HL-60/S4 treated with retinoic acid at 250 ng/mL for 4 days and 3 days (cell line): ENCODE measurements around the gene KLHL18.
"Not testable (repeated sequence)": the region's sequence is repeated elsewhere in the genome, so short reads cannot be mapped to it uniquely, and the experiment has no call there.

Experiments used
- in situ Hi-C: fragments of 300-500 bp; cut with MboI; formaldehyde crosslinking; loops from 2 replicates; pipeline ENCODE4 v1.7.0; 2022; ENCODE audit warnings: low sequenced_read_pairs

Gene KLHL18

DNA sequence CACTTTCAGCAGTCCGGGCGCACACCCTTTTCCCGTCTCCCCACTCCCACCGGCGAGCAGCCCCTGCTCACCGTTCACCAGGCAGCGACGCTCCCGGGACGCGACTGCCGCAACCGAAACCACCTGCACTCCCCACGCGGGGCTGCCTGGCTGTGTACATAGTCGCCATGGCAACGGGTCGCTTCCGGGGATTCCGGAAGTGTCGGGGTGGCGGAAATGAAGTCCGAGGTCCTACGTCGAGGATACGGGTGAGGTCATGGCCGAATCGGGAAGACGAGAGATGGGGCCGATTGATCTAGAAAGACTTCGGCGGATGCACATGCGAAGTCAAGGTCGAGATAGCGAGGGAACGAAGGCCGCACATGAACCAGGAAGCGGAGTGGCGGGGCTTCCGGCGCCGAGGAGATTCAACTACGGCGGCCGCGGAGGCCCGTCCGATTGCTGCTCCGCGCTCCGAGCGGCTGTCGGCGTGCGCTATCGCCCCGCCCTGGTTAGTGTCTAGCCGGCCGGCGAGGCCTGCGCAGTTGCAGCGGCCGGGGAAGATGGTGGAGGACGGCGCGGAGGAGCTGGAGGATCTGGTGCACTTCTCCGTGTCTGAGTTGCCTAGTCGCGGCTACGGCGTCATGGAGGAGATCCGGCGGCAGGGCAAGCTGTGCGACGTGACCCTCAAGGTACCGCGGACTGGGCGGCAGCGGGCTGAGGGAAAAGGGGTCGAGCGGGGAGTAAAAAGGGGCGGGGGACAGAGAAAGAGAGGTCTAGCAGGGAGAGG, at the start of gene KLHL18, which contains the start of gene KIF9:
Gene KLHL18 (plus strand): TSS at position 521 of the 769 bp plus-strand sequence. CDS start 22 bp downstream, at position 543.
Gene KIF9 (minus strand): TSS at position 376 of the 769 bp plus-strand sequence. CDS start 5,425 bp downstream, outside the sequence.
- in situ Hi-C loops: no loop called here

DNA sequence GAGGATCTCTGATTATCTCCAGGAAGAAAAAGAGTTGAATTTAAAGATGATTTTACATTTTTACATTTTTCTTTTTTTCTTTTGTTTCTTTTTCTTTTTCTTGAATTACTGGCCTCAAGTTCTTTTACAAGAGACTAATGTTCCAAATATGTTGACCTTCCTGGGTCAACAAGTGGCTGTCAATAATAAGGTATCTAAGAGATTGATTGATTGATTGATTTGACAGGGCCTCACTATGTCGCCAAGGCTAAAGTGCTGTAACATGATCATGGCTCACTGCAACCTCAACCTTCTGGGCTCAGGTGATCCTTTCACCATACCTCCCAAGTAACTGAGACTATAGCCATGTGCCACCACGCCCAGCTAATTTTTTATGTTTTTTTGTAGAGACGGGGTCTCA, 44.7 kb upstream of the KLHL18 start:
- in situ Hi-C loops: no loop called here

DNA sequence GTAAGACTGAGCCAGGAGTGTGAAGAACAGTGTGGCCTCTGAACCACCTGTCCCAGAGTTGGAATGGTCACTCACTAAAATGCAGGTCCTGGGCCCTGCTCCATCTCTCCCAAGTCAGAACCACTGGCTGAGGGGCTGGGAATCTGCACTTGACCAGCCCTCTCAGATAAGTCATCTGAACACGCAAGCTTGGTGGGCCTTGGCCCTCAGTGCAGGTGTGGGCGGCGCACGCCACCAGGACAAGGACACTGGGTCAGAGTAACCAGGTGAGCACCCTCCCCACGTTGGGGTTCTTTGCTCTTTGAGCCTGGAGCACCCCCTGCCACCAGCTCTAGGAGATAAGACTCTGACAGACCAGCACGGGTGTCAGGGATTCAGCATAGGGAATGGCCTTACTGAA, 42.8 kb upstream of the KLHL18 start:
- in situ Hi-C loops: no loop called here

DNA sequence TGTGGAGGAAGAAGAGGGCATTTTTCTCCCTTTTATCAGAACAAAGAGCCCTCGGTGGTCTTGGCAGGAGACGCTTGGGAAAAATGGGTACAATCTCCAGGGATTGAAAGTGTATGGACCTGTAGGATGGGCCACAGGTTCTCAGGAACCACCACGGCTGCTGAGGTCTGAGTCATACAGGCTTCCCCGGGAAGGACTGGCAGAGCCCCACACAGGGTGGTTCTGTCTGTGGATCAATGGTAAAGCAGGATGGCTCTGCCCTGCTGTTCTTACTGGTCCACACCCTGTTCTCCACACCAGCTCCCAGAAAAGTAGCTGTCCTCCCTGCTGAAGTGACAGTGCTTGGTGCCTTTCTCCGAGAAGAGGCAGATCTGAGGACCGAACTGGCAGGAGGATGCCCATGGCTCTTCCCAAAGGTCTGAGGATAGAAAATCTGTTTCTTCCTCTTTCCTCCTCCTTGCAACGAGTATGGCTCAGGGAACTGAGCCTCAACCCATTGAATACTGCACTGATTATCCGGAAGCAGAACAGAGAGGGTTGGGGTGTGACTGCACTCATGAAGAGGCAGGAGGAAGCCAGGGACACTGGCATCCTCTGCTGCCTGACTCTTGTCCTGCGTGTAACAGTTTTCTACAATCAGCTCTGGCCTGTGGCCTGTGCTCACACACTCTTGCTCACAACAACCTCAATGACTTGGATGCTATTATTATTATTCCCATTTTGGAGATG, 39.2 kb upstream of the KLHL18 start:
- in situ Hi-C loops: no loop called here

GRCh38 chr3:47244531-47245100, 38.1 kb upstream of the KLHL18 start:
- in situ Hi-C loops: no loop called here

DNA sequence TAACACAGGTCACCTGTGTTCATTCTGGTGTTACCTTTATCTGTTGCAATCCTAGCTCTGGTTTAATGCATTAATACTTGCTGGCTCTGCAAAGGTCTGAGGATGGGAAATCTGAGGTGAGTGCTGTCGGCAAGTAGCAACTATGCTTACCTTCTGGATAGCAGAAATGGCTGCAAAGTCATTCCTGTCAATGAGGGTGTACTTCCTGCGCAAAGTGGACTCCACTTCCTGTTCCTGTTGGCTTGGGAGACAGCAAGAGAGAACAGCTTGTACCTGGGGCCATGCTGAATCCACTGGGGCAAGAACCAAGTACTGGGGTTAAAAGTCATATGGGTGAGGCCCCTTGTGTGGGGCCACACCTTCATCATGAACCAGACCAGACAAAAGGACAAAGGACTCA, 37.5 kb upstream of the KLHL18 start:
- in situ Hi-C loops: no loop called here

- in situ Hi-C loops: no loop called here
Measured at GRCh38 chr3:47247131-47248064, 35.3 kb upstream of the KLHL18 start.

- in situ Hi-C loops: no loop called here
Measured at GRCh38 chr3:47250309-47251060, 32.3 kb upstream of the KLHL18 start.

GRCh38 chr3:47251085-47251484, 31.7 kb upstream of the KLHL18 start:
- in situ Hi-C loops: not testable (repeated sequence)

- in situ Hi-C loops: no loop called here
Measured at GRCh38 chr3:47251689-47252088, 31.1 kb upstream of the KLHL18 start.

- in situ Hi-C loops: not testable (repeated sequence)
Measured at GRCh38 chr3:47256331-47256730, 26.4 kb upstream of the KLHL18 start.

- in situ Hi-C loops: no loop called here
Measured at GRCh38 chr3:47259114-47259513, 23.6 kb upstream of the KLHL18 start.

DNA sequence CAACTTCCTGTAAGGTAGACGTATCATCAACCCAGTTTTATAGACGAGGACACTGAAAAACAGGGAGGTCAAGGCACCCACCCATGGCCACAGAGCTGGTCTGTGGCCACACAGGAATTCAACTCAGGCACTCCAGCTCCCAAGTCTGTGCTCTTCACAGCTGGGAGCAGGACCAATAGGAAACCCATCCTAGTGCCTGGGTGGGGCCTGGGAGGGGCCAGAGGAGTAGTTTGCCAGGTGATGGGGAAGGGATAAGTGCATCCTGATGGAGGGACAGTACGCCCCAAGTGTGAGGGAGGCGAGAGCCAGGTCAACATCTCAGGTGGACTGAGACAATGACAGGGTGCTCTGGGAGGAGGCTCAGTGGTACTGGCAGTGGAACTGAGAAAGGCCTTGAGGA, 22.1 kb upstream of the KLHL18 start:
- in situ Hi-C loops: no loop called here

- in situ Hi-C loops: no loop called here
Measured at GRCh38 chr3:47261301-47261700, 21.4 kb upstream of the KLHL18 start.

- in situ Hi-C loops: no loop called here
Measured at GRCh38 chr3:47265008-47265407, 17.7 kb upstream of the KLHL18 start.

GRCh38 chr3:47265725-47266428, 16.9 kb upstream of the KLHL18 start:
- in situ Hi-C loops: no loop called here

DNA sequence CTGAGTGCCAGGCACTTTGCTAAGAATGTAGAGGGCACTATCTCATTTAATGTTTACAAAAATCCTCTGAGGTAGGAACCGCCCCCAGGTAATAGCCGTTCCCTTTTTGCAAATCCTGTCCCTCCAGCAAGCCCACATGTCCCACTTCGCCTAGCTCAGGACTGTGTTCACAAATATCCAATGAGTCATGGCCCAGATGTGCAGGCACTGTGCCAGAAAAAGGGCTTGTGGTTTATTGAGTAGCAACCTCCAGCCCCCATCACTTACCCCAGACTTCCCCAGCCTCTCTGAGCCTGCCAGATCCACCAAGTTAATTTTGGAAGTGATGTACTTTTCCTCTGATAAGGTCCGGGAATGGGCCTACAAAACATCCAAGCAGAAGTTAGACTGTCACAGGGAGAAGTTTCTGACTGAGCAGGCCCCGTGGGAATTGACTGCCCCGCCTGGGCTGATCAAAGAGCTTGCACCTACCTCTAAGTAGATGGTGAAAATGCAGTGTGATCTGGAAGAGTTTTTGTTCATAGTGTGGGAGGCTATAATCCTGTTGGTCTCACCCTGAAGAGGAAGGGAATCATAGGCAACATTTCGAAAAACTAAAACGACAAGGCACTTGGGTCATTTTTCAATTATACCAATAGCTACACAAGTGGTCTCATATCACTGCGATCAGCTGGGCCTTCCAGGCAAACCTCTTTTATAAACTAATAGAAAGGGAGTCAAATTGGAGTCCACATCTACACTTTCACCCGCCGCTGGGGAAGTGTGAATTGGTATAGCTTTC, 15.8 kb upstream of the KLHL18 start:
- in situ Hi-C loops: no loop called here

GRCh38 chr3:47267490-47267824, 15.3 kb upstream of the KLHL18 start:
- in situ Hi-C loops: no loop called here

- in situ Hi-C loops: no loop called here
Measured at GRCh38 chr3:47270526-47270925, 12.2 kb upstream of the KLHL18 start.
